Measurements from ENCODE around the gene FGFR3. TPM values are rescaled to one million over a fixed set of nuclear protein-coding genes. Genes with fewer than 3 reads are reported as not detected.
A peak's percentile ranks its signal among the peaks of the same experiment; 100 is the strongest.

FGFR3 gene
- total RNA-seq, 1 donor from 2014 or later, result 34.2 TPM

GRCh38 chr4:1767061-1767769 lies 25.9 kb upstream of the FGFR3 start:
- Histone ChIP-seq H3K27me3 (ENCODE audit: low read depth) (peaks cover 33% of the 10 kb centered on the region), H3K4me1 (peaks cover 51% of the 10 kb centered on the region), H3K27ac (peak overlapping the region; percentile 80), H3K36me3 (no peaks in the 10 kb centered on the region), H3K4me3 (peak overlapping the region; percentile 51), H3K9me3 (no peaks in the 10 kb centered on the region)
- DNase-seq (no peak), ATAC-seq (peak; percentile 10 to 16)
- no peak for TF ChIP-seq CTCF (IDR thresholded peaks at IDR 0.05)
- intact Hi-C loops (cut with DNase I), result no loop called here

- TF ChIP-seq CTCF (IDR thresholded peaks at IDR 0.05), result peak; percentile 38
- H3K4me1 ChIP-seq, result peaks cover 51% of the 10 kb centered on the region
- H3K4me3 ChIP-seq, result peak overlapping the region; percentile 51
- ATAC-seq (peak; percentile 47 to 56), DNase-seq (peak; percentile 82)
- peaks cover 32% of the 10 kb centered on the region for H3K27me3 ChIP-seq (ENCODE audit: low read depth)
- peak overlapping the region; percentile 80 for H3K27ac ChIP-seq
- H3K36me3 ChIP-seq, result no peaks in the 10 kb centered on the region
- intact Hi-C loops (cut with DNase I), result no loop called here
- no peaks in the 10 kb centered on the region for H3K9me3 ChIP-seq
Measured at GRCh38 chr4:1767770-1768366, 25.2 kb upstream of the FGFR3 start.

GRCh38 chr4:1768367-1769034 lies 24.6 kb upstream of the FGFR3 start:
- peak; percentile 56 to 81 for ATAC-seq
- H3K9me3 ChIP-seq, result no peaks in the 10 kb centered on the region
- no peaks in the 10 kb centered on the region for H3K36me3 ChIP-seq
- peak overlapping the region; percentile 51 for H3K4me3 ChIP-seq
- H3K27ac ChIP-seq, result peak overlapping the region; percentile 80
- DNase-seq, result peak; percentile 85
- peaks cover 47% of the 10 kb centered on the region for H3K4me1 ChIP-seq
- peaks cover 27% of the 10 kb centered on the region for H3K27me3 ChIP-seq (ENCODE audit: low read depth)
- intact Hi-C loops (cut with DNase I), result no loop called here
- no peak for TF ChIP-seq CTCF (IDR thresholded peaks at IDR 0.05)

- Histone ChIP-seq H3K4me1 (peaks cover 40% of the 10 kb centered on the region), H3K9me3 (no peaks in the 10 kb centered on the region), H3K27me3 (ENCODE audit: low read depth) (peaks cover 27% of the 10 kb centered on the region), H3K27ac (peak overlapping the region; percentile 80), H3K4me3 (no peak overlapping the region), H3K36me3 (no peaks in the 10 kb centered on the region)
- DNase-seq, result no peak
- no peak for TF ChIP-seq CTCF (IDR thresholded peaks at IDR 0.05)
- no peak for ATAC-seq
- intact Hi-C loops (cut with DNase I), result no loop called here
Measured at GRCh38 chr4:1769692-1770091, 23.4 kb upstream of the FGFR3 start.

- no peak for ATAC-seq
- Histone ChIP-seq H3K27me3 (ENCODE audit: low read depth) (peaks cover 27% of the 10 kb centered on the region), H3K27ac (peak overlapping the region; percentile 80), H3K9me3 (no peaks in the 10 kb centered on the region), H3K4me1 (peaks cover 40% of the 10 kb centered on the region), H3K36me3 (no peaks in the 10 kb centered on the region), H3K4me3 (no peak overlapping the region)
- DNase-seq, result no peak
- no peak for TF ChIP-seq CTCF (IDR thresholded peaks at IDR 0.05)
- intact Hi-C loops (cut with DNase I), result no loop called here
Measured at GRCh38 chr4:1770245-1770644, 22.8 kb upstream of the FGFR3 start.

Data from lower lobe of right lung (tissue), 2 donors.